ENCODE measurements around the gene RASSF5.
A peak's percentile ranks its signal among the peaks of the same experiment; 100 is the strongest.
"Not testable (repeated sequence)": the region's sequence is repeated elsewhere in the genome, so short reads cannot be mapped to it uniquely, and the experiment has no call there.

Gene RASSF5

GRCh38 chr1:206593351-206593925 is 86.1 kb downstream of the RASSF5 start:
- no peak for DNase-seq

GRCh38 chr1:206595581-206596318 is 88.4 kb downstream of the RASSF5 start:
- DNase-seq, result no peak

- no peak for DNase-seq
These were observed 89.0 kb downstream of the RASSF5 start for GRCh38 chr1:206596319-206596666.

DNA sequence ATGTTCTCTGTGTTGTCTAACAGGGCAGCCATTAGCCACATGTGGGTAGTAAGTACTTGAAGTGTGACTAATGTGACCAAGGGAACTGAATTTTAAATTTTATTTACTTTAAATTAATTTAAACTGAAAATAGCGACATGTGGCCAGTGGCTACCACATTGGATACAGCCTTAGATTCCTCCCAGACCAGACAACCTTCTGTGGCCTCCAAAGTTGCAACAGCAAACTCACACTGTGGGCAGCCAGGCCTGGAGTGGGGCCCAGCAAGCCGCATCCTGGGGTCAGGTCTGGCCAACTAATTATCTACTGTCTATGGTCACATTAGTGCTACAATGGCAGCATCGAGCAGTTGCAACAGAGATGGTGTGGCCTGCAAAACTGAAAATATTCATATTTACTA is 93.2 kb downstream of the RASSF5 start:
- no peak for DNase-seq

GRCh38 chr1:206604861-206605260 is 97.5 kb downstream of the RASSF5 start:
- no peak for DNase-seq

DNA sequence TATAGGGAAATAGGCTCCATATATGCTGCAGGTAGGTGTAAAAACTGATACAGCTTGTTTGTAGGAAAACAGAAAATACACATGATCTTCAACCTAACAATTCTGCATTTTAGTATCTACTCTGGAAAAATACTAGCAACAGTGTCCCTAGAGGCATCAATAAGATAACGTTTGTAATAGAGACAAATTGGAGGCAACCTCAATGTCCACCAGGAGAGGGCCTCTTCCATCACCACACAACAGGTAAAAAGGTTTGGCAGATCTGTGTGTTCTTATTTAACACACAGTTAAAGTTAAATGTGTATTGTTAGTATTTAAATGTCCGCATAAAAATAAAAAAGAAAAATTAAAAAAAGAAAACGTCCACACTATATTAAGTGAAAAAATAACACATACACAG is 99.5 kb downstream of the RASSF5 start:
- no peak for DNase-seq

DNA sequence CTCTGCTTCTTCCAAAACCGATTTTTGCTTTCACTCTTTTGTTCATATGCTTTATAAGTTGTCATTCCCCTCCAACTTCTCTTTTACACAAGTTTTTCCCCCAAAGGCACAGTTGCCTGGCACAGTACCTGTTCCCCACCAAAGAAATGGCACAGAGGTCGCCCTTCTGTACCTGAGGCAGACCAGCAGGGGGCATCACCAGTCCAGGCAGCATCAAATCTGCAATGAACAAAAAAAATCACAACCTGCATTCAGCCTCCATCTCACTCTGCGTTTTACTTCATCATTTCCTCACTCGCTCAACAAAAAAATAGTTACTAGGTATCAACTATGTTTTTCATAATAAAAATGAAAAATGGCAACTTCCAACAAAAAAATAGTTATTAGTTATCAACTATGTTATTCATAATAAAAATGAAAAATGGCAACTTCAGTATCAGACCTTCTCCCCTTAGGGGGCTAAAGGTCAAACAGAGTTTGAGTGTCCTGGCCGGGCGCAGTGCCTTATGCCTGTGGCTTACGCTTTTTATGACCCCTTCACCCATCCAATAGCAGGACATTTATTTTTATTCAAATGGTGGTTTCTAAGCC is 100.9 kb downstream of the RASSF5 start:
- peak; percentile 53 for DNase-seq

GRCh38 chr1:206609229-206609991 is 102.1 kb downstream of the RASSF5 start:
- DNase-seq, result no peak

DNA sequence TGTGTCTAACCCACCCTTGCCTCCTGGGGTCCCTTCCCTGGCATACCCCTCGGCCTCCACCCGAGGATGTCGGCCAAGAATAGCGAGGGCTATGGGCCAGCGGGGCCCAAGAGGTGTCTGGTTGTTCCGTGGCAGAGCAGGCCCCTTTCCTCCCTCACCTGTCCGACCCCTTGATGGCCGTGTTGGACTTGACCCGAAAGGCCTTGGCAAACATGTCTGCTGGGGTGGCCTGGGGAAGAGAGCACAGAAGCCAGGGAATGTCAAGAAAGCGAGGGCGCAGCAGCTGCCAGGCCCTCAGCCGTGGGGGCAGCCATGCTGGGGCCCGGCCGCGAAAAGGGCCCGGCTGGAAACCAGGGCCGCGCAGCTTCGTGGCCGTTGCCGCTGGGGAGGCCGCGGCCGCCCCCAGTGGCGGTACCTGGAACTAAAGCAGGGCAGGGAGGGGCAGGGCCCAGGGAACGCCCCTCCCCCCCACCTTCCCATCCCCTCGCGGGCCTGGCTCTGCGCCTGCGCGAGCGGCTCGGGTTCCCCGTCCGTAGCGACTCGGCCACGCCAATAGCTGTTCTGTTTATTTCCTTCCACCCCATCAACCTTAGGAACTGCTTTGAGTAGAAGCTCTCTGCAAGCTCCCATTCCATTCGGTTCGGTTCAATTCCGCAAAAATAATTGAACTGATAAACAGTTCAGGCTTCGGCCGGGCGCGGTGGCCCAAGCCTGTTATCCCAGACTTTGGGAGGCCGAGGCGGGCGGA is 105.0 kb downstream of the RASSF5 start, which contains the start of gene EIF2D:
EIF2D (minus strand) TSS at position 337 of the 748 bp plus-strand sequence; CDS start at position 214, 123 bp downstream.
- DNase-seq, result peak; percentile 93

DNA sequence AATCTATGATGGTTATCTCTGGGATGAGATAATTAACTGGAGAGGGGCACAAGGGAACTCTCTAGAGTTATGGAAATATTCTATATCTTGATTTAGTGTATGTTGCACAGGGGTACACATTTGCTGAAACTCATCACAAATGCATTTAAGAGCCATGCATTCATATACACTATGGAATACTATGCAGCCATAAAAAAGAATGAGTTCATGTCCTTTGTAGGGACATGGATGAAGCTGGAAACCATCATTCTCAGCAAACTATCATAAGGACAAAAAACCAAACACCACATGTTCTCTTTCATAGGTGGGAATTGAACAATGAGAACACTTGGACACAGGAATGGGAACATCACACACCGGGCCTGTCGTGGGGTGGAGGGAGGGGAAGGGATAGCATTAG is 119.1 kb downstream of the RASSF5 start:
- DNase-seq, result not testable (repeated sequence)

DNA sequence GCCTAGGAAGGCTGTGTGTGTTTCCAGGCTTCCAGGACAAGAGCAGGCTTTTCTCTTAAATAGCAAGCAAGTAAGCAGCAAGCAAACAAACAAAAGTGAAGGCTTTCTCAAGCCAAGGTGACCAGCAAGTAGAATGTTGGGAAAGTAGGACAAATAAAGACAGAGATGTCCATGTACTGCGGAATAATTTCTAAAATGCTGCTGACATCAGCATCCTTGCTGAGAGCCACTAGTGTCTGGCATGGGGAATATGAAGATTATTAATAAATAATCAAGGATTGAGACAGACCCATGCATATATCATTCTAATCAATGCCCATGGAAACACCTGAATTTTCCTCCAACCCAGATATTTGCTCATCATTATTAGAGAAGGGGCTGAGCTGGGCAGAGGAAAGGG is 121.6 kb downstream of the RASSF5 start:
- DNase-seq, result no peak

DNA sequence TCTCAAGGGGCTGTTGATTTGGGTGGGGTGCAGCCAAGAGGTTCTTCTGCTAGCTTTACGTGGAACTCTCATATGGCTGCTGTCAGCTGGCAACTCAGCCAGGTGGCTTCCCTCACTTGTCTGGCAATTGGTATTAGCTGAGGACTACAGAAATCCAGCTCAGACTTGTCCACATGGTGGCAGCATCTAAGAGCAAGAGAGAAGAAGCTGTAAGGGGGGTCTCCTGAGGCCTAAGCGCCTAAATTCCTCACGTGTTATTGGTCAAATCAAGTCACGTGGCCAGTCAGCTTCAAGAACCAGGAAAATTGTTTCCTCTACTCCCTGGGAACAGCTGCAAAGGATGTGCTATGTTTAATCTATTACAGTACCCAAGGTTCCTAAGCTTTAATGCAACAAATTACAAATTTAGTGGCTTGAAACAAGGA is 123.8 kb downstream of the RASSF5 start:
- DNase-seq, result no peak

DNA sequence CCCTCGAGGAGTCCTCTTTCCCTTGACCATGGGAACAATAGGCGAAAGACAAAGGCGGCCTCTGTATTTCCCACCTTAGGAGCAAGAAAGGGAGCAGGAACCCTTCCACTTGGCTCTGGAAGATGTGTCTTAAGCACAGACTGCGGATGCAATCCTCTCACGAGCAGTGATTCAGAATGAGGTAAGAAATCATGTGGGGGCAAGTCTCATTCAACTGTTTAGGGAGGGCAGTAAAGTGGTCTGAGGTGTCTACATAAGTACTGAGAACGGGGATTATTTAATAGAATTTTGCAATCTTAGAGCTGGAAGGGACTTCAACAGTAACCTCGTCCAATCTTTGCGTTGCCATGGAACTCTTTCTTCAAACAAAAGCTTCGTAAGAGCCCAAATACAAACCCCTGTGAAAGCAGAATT is 126.4 kb downstream of the RASSF5 start:
- no peak for DNase-seq

- DNase-seq, result peak; percentile 73
These were observed 127.2 kb downstream of the RASSF5 start for GRCh38 chr1:206634365-206635079.

DNA sequence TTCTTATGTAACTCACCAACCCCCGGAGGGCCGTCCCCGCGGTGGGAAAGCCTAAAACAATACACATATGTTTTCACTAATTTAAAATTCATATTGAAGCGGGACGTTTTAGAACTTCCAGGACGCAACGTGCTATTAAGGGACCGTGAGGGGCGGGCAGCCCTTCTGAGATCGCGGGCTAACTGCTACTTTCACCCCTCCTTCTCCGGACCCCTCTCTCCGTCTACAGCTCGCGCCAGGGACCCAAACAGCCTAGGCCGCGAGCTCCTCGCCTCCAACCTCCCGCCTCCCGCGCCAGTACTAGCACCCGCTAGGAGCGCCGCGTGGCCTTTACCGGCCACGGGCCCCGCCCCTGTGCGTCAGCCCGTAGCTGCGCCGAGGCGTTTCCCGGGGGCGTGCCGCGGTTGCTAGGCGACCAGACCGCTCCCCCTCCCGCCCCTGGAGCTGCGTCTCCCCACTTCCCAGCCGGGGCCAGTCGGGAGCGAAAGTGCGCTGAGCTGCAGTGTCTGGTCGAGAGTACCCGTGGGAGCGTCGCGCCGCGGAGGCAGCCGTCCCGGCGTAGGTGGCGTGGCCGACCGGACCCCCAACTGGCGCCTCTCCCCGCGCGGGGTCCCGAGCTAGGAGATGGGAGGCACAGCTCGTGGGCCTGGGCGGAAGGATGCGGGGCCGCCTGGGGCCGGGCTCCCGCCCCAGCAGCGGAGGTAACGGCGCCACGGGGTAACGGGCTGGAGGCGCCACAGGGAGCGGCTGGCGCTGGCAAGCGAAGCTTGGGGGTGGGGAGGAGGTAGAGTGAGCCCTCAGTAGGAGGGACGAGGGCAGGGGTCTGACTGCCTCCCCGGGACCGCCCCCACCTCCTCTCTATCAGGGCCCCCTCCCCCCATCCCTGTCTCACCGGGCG is 128.0 kb downstream of the RASSF5 start, which contains the start of gene DYRK3:
DYRK3 (plus strand) TSS at position 457 of the 898 bp plus-strand sequence; CDS start at position 625, 168 bp downstream.
- peak; percentile 83 for DNase-seq

- DNase-seq, result no peak
These were observed 128.6 kb downstream of the RASSF5 start for GRCh38 chr1:206635978-206636345.

- no peak for DNase-seq
These were observed 129.3 kb downstream of the RASSF5 start for GRCh38 chr1:206636671-206637070.

GRCh38 chr1:206637605-206638004 is 130.3 kb downstream of the RASSF5 start:
- DNase-seq, result no peak
